ENCODE measurements around the gene RHBDD3. TPM values are rescaled to one million over a fixed set of nuclear protein-coding genes. Genes with fewer than 3 reads are reported as not detected.

Gene RHBDD3
- total and polyA plus RNA-seq, 9 of the 15 experiments (the other 6 are each of a cell fraction or from before 2014, with no cell fraction given): 0.32 to 35.6 (median 14.0) TPM

- H3K4me2 ChIP-seq (ENCODE audit: insufficient read depth, low read length): no peak overlapping the region
- no peak overlapping the region for H3K27ac ChIP-seq (ENCODE audit: extremely low read depth, low read depth, low read length)
- POLR2A ChIA-PET: interaction anchor here (1.4 to 2.0 kb wide), 2 partner anchors 14 to 23 kb away, joined by 3 to 8 read pairs; no protein-coding TSS in a partner anchor
- H3K9me1 ChIP-seq (ENCODE audit: control insufficient read depth, insufficient read depth, low read length): no peaks in the 10 kb centered on the region
- 0 out of 2 replicates have a peak, but pooled peaks cover 2% of the 10 kb centered on the region for H4K20me1 ChIP-seq (replicated peaks; ENCODE audit: control insufficient read depth, insufficient read depth, low read length)
- intact Hi-C loops (cut with micrococcal nuclease) (no loop called here), in situ Hi-C loops (cut with MboI) (no loop called here)
- no peak for ATAC-seq
- no peak for DNase-seq (ENCODE audit: extremely low read depth in 1 of 4, low spot score in 3 of 4)
- 89% methylated on average over 5 of the region's 5 CpGs for WGBS (ENCODE audit: insufficient coverage, low coverage, missing lambda C conversion rate)
- no peak overlapping the region for H3K4me3 ChIP-seq
- H3K27me3 ChIP-seq (ENCODE audit: control insufficient read depth in 2 of 2, insufficient read depth in 2 of 2, low read length in 2 of 2): no peaks in the 10 kb centered on the region
- no peak for FAIRE-seq
- CTCF ChIA-PET (ENCODE audit: low intra/inter-chr PET ratio): no interaction called here
- H3K36me3 ChIP-seq (ENCODE audit: control insufficient read depth, insufficient read depth, low read length): peaks cover 97% of the 10 kb centered on the region
- H2AFZ ChIP-seq (ENCODE audit: low read depth, low read length): no peak overlapping the region
- BruUV-seq (replicated peaks): no TSS peak
- peaks cover 27% of the 10 kb centered on the region; the same call in 2 of the 3 replicates for H3K79me2 ChIP-seq (ENCODE audit: control insufficient read depth, insufficient read depth, low read length)
- H3K4me1 ChIP-seq (replicated peaks in 1 of 2; ENCODE audit: control insufficient read depth in 2 of 2, insufficient read depth in 2 of 2, low read length in 2 of 2): no peaks in the 10 kb centered on the region
- TF ChIP-seq ESRRA (IDR thresholded peaks at IDR 0.05; ENCODE audit: borderline replicate concordance, low read depth) (no peak), HES1 (IDR thresholded peaks at IDR 0.05; ENCODE audit: low read depth) (no peak)
- H3K9me3 ChIP-seq (replicated peaks; ENCODE audit: control insufficient read depth, insufficient read depth, low read depth, low read length): no peaks in the 10 kb centered on the region
- no peak overlapping the region for H3K9ac ChIP-seq (ENCODE audit: insufficient read depth in 1 of 2, low read depth in 2 of 2, low read length in 2 of 2)
These were observed 22.3 kb upstream of the RHBDD3 start for GRCh38 chr22:29290061-29290460.

GRCh38 chr22:29288837-29289236 lies 21.1 kb upstream of the RHBDD3 start:
- Histone ChIP-seq H2AFZ (ENCODE audit: low read depth, low read length) (no peak overlapping the region), H3K27me3 (ENCODE audit: control insufficient read depth in 2 of 2, insufficient read depth in 2 of 2, low read length in 2 of 2) (no peaks in the 10 kb centered on the region), H3K4me1 (replicated peaks in 1 of 2; ENCODE audit: control insufficient read depth in 2 of 2, insufficient read depth in 2 of 2, low read length in 2 of 2) (no peaks in the 10 kb centered on the region), H3K36me3 (ENCODE audit: control insufficient read depth, insufficient read depth, low read length) (peaks cover 97% of the 10 kb centered on the region), H3K79me2 (ENCODE audit: control insufficient read depth, insufficient read depth, low read length) (peaks cover 31% of the 10 kb centered on the region; the same call in 2 of the 3 replicates), H3K27ac (ENCODE audit: extremely low read depth, low read depth, low read length) (no peak overlapping the region), H3K4me2 (ENCODE audit: insufficient read depth, low read length) (no peak overlapping the region), H3K4me3 (no peak overlapping the region), H4K20me1 (replicated peaks; ENCODE audit: control insufficient read depth, insufficient read depth, low read length) (0 out of 2 replicates have a peak, but pooled peaks cover 2% of the 10 kb centered on the region), H3K9me3 (replicated peaks; ENCODE audit: control insufficient read depth, insufficient read depth, low read depth, low read length) (no peaks in the 10 kb centered on the region), H3K9ac (ENCODE audit: insufficient read depth in 1 of 2, low read depth in 2 of 2, low read length in 2 of 2) (no peak overlapping the region), H3K9me1 (ENCODE audit: control insufficient read depth, insufficient read depth, low read length) (no peaks in the 10 kb centered on the region)
- BruUV-seq (replicated peaks): no TSS peak
- intact Hi-C loops (cut with micrococcal nuclease) (no loop called here), in situ Hi-C loops (cut with MboI) (no loop called here)
- FAIRE-seq (no peak), ATAC-seq (no peak), DNase-seq (ENCODE audit: extremely low read depth in 1 of 4, low spot score in 3 of 4) (no peak)
- POLR2A ChIA-PET: no interaction called here
- CTCF ChIA-PET (ENCODE audit: low intra/inter-chr PET ratio): no interaction called here
- 70% methylated on average over 2 of the region's 2 CpGs for whole genome bisulfite sequencing (ENCODE audit: insufficient coverage, low coverage, missing lambda C conversion rate)
- no peak for TF ChIP-seq SNIP1 (IDR thresholded peaks at IDR 0.05; ENCODE audit: low read depth)
- no peak for TF ChIP-seq HMGXB4 (CRISPR knock-in tag; IDR thresholded peaks at IDR 0.05)
- TF ChIP-seq ATF4 (CRISPR knock-in tag; IDR thresholded peaks at IDR 0.05): no peak
- no peak for TF ChIP-seq GABPB1 (CRISPR knock-in tag; IDR thresholded peaks at IDR 0.05)
- no peak for TF ChIP-seq MECOM (CRISPR knock-in tag; IDR thresholded peaks at IDR 0.05)
- no peak for TF ChIP-seq NFRKB (IDR thresholded peaks at IDR 0.05; ENCODE audit: low read depth)
- TF ChIP-seq ZNF655 (CRISPR knock-in tag; IDR thresholded peaks at IDR 0.05): no peak
- no peak for TF ChIP-seq ZNF263 (CRISPR knock-in tag; IDR thresholded peaks at IDR 0.05; ENCODE audit: borderline replicate concordance)
- TF ChIP-seq TBP (optimal IDR thresholded peaks at IDR 0.05; ENCODE audit: low read depth, low read length): no peak
- TF ChIP-seq LEF1 (IDR thresholded peaks at IDR 0.05): no peak
- TF ChIP-seq HNRNPK (IDR thresholded peaks at IDR 0.05; ENCODE audit: low read depth, low read length, poor library complexity, severe bottlenecking): no peak

Measured in K562 (cell line).